Mesendoderm (in vitro differentiated cells): Measurements from ENCODE around the gene SETD9.

Experiments used
- DNase-seq: peaks from one replicate; pipeline ENCODE4 v3.0.0; 2013
- H2AK5ac ChIP-seq: 2 replicates; pipeline ENCODE4 v1.6.1; 2013; ENCODE audit warnings: low read length, inconsistent platforms
- H2BK120ac ChIP-seq: 2 replicates; pipeline ENCODE4 v1.6.1; 2013; ENCODE audit warnings: low read depth, mild to moderate bottlenecking, low read length, moderate library complexity, mixed read lengths
- H2BK15ac ChIP-seq: replicated peaks from 2 replicates; pipeline ENCODE4 v1.6.1; 2013; ENCODE audit warnings: low read depth, mild to moderate bottlenecking, moderate library complexity
- H2BK5ac ChIP-seq: 2 replicates; pipeline ENCODE4 v1.6.1; 2013; ENCODE audit warnings: low read length, inconsistent platforms
- H3K18ac ChIP-seq: 2 replicates; pipeline ENCODE4 v1.6.1; 2013; ENCODE audit warnings: mild to moderate bottlenecking, low read length, mixed read lengths
- H3K23ac ChIP-seq: one replicate; pipeline ENCODE4 v1.6.1; 2013; ENCODE audit warnings: low read length
- H3K27ac ChIP-seq: 2 replicates; pipeline ENCODE4 v1.5.1; 2013; ENCODE audit warnings: low read depth, mild to moderate bottlenecking, inconsistent platforms, low read length, moderate library complexity
- H3K27me3 ChIP-seq: 2 replicates; pipeline ENCODE4 v1.6.1; 2013; ENCODE audit warnings: low read length, control low read depth, mild to moderate bottlenecking, inconsistent platforms; ENCODE audit not compliant: insufficient read depth, poor library complexity
- H3K36me3 ChIP-seq: 2 replicates; pipeline ENCODE4 v1.6.1; 2013; ENCODE audit warnings: low read length, inconsistent platforms; ENCODE audit not compliant: control insufficient read depth, insufficient read depth
- H3K4ac ChIP-seq: one replicate; pipeline ENCODE4 v1.6.1; 2013; ENCODE audit warnings: low read depth, mild to moderate bottlenecking, low read length, moderate library complexity
- H3K4me1 ChIP-seq: 2 replicates; pipeline ENCODE4 v1.6.1; 2013; ENCODE audit warnings: low read depth, low read length, inconsistent platforms; ENCODE audit not compliant: control insufficient read depth
- H3K4me2 ChIP-seq: 2 replicates; pipeline ENCODE4 v1.6.1; 2013; ENCODE audit warnings: low read length
- H3K4me3 ChIP-seq: 2 replicates; pipeline ENCODE4 v1.5.1; 2013; ENCODE audit warnings: mild to moderate bottlenecking, low read length
- H3K56ac ChIP-seq: one replicate; pipeline ENCODE4 v1.6.1; 2013; ENCODE audit warnings: low read length
- H3K79me1 ChIP-seq: 2 replicates; pipeline ENCODE4 v1.6.1; 2013; ENCODE audit warnings: low read length, inconsistent platforms
- H3K79me2 ChIP-seq: 2 replicates; pipeline ENCODE4 v1.6.1; 2013; ENCODE audit warnings: mild to moderate bottlenecking, low read length; ENCODE audit not compliant: control insufficient read depth, insufficient read depth
- H3K9ac ChIP-seq: 2 replicates; pipeline ENCODE4 v1.6.1; 2013; ENCODE audit warnings: low read length, inconsistent platforms
- H4K5ac ChIP-seq: one replicate; pipeline ENCODE4 v1.6.1; 2013; ENCODE audit warnings: low read length
- H4K8ac ChIP-seq: one replicate; pipeline ENCODE4 v1.6.1; 2013; ENCODE audit warnings: low read depth, mild to moderate bottlenecking, control low read depth, low read length, moderate library complexity
- WGBS: extraction: QIAGEN DNeasy Blood & Tissue Kit; methylation state at CpG from one replicate; pipeline ENCODE4 v1.1.7; 2013; ENCODE audit warnings: low lambda C conversion rate, missing lambda C conversion rate; ENCODE audit not compliant: insufficient coverage; ENCODE audit errors: extremely low coverage; 5-methylcytosine and 5-hydroxymethylcytosine counted together

The SETD9 gene

DNA sequence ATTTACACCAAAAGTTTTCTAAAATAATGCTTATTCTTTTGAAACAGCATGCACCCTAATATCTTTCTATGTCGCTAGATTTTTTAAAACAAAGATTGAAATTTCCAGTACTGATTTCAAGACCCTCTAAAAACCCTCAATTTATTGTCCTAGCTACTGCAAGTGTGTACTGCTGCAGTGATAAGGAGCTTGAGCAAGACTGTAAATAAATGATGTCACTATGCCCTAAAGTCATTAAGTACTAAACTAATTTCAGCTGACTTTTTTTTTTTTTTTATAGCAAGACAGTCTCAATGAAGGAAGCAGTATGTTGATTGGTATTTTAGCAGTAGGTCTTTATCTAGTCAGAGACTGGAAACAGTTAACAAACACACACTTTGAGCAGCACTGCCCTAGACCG is 54.8 kb downstream of the SETD9 start:
- Histone ChIP-seq H3K79me1 (no peaks in the 10 kb centered on the region), H4K8ac (no peak overlapping the region), H2AK5ac (no peak overlapping the region), H3K27ac (no peak overlapping the region), H3K27me3 (no peaks in the 10 kb centered on the region), H3K4me2 (no peak overlapping the region), H3K4ac (no peak overlapping the region), H3K18ac (no peak overlapping the region), H3K56ac (no peak overlapping the region), H3K4me1 (no peaks in the 10 kb centered on the region), H3K9ac (no peak overlapping the region), H3K4me3 (no peak overlapping the region), H3K23ac (no peak overlapping the region), H2BK15ac (no peak overlapping the region), H3K79me2 (no peaks in the 10 kb centered on the region), H4K5ac (no peak overlapping the region), H3K36me3 (no peaks in the 10 kb centered on the region), H2BK5ac (no peak overlapping the region), H2BK120ac (no peak overlapping the region)
- DNase-seq, result no peak
- no CpG with 5 or more reads among the region's 2 CpGs for whole genome bisulfite sequencing
